GM21723 (cell line): ENCODE data around the gene ARHGAP45.

ENCODE experiments used
- ATAC-seq: cut with Tn5 transposase; IDR thresholded peaks from one replicate; pipeline ENCODE4 v1.9.1; 2021; ENCODE audit warnings: mild to moderate bottlenecking, moderate library complexity; ENCODE audit not compliant: unreplicated experiment

The ARHGAP45 gene

DNA sequence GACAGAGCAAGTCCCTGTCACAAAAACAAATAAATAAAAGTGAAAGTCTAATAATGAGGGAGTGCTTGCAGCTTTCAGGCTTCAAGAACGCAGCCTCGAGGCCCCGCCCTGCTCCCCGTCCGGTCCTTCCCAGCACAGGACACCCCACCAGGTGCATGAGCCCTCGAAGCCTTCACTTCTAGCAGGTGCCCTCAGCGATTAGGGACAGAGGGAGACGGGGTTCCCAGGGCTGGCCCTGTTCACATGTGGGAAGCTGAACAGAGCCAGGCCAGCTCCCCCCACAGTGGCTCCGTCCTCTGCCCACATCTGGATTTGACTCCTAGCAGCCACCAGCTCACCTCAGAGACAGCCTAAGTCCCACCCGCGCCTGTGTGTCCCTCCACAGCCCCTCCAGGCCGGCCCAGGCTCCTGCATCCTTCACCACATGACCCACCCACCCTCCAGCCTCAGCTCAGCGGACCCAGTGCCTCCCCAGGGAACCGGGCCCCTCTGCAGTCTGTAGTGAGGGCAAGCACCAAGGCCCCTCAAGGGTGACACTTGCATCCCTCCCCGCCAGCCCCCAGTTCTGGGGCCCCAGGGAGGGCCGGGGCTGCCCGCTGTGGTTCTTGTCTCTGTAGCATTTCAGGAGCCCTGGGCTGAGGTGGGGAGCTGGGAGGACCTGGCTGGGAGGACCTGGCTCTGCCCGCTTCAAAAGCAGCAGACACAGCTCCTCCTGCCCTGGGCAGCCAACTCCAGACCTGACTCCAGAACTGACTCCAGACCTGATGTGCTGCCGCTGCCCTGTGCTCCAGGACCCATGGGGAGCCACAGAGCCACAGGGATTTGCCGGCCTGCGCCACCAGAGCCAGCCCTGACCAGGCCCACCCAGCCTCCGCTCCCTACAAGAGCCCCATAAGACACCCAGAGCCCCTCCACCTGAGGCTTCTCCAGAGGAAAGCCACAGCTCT lies 64.1 kb downstream of the ARHGAP45 start:
- no peak for ATAC-seq

DNA sequence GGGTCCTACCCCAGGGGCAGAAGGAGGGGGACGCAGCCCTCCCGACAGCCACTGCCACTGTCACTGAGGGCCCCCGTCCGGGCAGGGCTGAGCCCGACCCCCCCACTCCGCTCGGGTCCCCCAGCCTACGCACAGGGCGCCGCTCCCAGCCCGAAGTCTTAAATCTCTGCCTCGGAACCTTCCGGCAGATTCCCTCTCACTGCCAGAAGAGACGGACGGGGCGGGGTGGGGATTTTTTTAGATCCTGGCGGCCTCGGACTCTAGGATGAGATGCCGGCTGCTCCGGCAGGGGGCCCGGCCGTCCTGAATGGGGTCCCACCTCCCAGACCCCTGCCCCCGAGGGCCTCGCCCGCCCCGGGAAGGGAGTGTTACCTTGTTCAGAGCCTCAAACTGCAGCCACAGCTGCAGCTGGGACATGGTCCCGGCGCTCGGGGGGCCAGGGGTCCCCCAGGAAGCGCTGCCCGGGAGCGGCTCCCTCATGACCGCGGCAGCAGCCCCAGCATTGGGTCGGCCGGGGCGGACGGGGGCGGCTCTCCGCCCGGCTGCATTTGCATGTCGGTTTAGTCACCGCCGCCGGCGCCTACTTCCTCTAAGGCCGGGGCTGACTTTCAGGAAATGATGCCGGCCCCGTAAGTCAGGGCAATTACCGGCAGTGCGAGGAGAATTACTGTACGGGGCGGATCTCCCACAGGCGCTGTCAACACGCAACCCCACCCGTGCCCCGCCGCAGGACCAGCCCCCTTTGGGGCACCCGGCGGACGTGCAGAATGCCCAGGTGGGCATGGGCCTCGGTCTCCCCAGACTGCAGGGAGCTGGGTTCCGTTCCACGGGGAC lies 65.0 kb downstream of the ARHGAP45 start:
- peak; percentile 52 for ATAC-seq

DNA sequence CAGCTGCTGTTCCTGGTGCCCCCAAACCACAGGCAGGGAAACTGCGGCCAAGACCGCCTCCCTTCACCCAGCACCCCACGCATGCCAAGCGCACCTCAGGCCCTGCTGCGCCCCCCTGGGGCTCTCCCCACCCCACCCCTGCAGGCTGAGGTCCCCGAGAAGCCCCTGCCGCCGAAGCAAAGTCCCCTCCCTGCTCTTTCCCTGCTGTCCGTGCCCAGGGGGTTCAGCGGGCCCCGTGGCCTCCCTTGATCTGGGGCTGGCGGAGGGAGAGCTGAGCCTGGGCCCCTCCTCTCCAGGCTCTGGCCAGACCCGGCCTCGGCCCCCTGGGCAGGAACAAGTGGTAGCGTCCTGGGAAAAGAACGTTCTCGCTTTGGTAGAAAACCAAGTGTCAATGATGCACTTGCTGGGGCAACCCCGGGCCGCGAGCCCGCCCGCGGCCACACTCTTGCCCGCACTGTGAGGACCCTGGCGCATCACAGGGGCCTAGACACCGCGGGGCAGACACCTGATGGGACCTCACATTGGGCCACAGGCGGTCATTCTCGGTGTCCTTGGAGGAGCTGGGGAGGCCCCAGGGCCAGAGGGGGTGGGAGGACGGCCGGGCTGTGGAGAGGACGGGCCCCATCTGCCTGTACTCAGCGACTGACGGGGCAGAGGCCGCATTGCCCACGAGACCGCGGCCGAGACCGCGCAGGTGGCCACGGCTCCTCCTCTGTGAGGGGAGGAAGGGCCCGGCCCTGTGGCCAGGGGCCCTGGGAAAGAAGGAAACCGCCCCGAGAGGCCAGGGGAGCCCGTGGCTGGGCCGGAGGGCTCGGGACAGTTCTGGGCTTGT lies 65.8 kb downstream of the ARHGAP45 start:
- no peak for ATAC-seq

DNA sequence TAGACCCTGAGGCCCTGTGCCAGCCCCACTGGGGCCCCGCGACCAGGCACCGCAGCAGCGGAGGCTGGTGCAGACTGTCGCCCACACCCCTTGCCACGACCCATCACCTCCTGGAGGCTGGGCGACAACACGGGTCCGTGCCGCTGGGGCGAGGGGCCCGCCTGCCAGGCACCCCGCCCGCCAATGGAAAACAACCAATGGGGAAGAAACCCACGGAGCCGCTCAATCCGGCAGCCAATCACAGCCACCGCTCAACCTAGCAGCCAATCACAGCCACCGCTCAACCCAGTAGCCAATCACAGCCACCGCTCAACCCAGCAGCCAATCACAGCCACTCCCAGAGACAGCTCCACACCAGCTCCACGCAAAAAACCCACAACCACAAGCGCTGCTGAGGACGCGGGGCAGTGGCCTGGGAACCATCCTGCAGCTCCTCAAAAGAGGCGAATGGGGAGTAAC lies 66.5 kb downstream of the ARHGAP45 start:
- peak; percentile 52 for ATAC-seq

DNA sequence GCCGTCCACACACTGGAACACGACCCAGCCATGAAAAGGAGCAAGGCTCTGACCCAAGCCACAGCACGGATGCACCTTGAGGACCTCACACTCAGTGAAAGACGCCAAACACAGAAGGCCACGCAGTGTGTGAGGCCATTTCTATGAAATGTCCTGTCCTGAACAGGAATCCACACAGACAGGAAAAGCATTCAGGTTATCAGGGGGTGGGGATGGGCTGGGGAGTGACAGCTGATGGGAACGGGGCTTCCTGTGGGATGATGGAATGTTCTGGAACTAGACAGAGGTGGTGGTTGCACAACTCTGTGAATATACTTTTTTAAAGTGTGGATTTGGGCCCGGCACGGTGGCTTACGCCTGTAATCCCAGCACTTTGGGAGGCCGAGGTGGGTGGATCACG lies 67.5 kb downstream of the ARHGAP45 start:
- no peak for ATAC-seq

DNA sequence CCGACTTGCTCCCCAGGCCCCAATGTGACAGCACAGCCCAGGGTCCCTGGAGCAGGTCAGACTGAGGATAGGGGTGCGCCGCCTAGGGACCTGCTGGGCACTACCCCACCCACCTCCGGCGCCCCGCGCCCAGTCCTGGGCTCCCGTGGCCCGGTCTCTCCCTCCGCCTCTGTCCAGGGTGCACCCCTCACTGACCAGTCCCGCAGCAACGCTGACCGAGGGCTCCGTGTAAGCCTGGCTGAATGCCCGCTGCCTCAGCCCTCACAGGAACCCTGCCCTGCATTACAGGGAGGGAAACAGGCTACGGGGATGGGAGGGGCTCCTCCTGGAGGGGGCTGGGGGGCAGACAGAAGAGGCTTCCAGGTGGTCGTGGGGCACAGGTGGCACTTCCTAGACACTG lies 68.5 kb downstream of the ARHGAP45 start:
- no peak for ATAC-seq

DNA sequence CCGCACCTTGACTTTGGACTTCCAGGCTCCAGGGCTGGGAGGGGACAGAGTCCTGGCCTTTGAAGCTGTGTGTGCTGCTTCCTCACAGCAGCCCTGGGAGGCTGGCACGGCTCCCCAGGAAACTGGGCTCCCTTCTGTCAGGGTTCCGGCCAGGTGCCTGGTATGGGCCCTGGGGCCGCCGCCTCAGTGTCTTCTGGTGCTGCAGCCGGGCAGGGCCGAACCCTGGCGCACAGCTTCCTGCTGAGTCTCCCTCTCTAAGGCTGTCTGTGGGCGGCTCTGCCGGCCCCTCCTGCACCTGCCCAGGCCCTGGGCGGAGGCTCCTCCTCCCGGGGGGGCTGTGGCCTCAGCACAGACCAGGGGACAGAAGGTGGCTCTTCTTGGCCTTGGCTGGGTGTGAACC lies 69.2 kb downstream of the ARHGAP45 start:
- no peak for ATAC-seq
